Astrocyte of the spinal cord (primary cell): ENCODE measurements around the gene DGKD.

Source experiments
- DNase-seq: peaks from one replicate; pipeline ENCODE4 v3.0.0; 2011; ENCODE audit warnings: low read depth, low spot score
- H3K4me3 ChIP-seq: 2 replicates; pipeline ENCODE4 v1.5.1; 2011; ENCODE audit warnings: low read depth, mild to moderate bottlenecking, low read length, moderate library complexity
- in situ Hi-C: cut with HindIII; loops from 2 replicates; pipeline ENCODE4 v1.10.0; 2017; ENCODE audit warnings: low sequenced_read_pairs
- TF ChIP-seq, protein P1 (sequence below): IDR thresholded peaks from 2 replicates; pipeline ENCODE4 v1.5.1; 2012; ENCODE audit warnings: low read depth, mild to moderate bottlenecking, low read length, inconsistent platforms

The DGKD gene

DNA sequence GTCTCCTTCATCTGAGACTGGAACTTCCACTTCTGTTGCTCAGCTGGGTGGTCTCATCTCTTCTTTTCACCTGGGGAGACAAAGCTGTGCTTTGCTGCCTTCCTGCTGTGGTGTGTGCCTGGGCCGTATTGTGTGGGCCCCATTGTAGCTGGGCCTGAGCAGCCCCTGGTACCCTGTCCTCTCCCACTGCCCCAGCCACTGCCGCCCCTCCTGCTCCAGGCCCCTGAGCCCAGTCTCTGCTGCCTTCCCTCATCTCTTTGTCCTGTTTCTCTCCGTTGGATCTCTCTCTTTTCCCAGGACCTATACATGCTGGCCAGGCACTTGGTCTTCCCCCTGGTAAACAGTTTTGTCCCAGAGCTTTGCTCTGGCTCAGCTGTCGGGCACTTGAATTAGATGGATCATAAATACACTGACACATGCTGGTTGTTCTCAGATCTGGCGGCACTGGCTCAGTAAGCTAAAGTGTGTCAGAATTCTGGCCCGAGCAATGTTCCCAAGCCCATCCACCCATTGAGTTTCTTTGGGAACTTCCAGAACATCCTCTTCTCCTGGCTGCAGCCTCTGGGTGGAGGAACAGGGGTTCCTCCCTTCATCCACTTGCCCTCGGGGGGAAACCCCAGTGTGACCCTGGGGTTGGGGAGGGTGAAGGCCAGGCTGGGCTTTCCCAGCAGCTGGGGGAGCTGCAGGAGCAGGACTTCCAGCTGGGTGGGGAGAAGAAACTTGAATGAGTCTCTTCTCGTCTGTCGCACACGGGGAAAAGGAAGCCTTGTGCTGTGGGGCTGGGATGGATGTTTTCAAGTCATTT is 99.0 kb downstream of the DGKD start:
- in situ Hi-C loops: no loop called here
- no peak overlapping the region for H3K4me3 ChIP-seq
- no peak for DNase-seq
- TF ChIP-seq, protein P1, sequence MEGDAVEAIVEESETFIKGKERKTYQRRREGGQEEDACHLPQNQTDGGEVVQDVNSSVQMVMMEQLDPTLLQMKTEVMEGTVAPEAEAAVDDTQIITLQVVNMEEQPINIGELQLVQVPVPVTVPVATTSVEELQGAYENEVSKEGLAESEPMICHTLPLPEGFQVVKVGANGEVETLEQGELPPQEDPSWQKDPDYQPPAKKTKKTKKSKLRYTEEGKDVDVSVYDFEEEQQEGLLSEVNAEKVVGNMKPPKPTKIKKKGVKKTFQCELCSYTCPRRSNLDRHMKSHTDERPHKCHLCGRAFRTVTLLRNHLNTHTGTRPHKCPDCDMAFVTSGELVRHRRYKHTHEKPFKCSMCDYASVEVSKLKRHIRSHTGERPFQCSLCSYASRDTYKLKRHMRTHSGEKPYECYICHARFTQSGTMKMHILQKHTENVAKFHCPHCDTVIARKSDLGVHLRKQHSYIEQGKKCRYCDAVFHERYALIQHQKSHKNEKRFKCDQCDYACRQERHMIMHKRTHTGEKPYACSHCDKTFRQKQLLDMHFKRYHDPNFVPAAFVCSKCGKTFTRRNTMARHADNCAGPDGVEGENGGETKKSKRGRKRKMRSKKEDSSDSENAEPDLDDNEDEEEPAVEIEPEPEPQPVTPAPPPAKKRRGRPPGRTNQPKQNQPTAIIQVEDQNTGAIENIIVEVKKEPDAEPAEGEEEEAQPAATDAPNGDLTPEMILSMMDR: no peak

DNA sequence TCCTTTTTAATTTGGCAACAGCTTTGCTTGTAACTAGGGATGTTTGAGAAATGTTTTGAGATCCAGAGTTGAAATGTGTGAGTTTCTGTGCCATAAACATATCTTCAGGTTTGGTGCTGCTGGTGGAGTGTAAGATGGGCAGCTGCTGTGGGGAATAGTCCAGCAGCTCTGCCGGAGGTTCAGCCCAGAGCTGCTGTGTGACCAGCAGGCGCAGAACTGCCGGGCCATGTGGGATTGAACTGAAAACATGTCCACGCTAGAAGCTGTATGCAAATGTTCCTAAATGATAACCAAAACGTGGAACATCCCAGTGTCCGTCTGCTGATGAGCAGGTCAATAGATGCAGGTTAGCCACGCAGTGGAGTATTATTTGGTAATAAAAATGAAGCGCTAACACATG is 99.6 kb downstream of the DGKD start:
- no peak for DNase-seq
- TF ChIP-seq, protein P1: no peak
- in situ Hi-C loops: no loop called here

GRCh38 chr2:233455006-233455405 is 100.7 kb downstream of the DGKD start:
- DNase-seq: no peak
- TF ChIP-seq, protein P1: no peak
- H3K4me3 ChIP-seq: no peak overlapping the region
- in situ Hi-C loops: no loop called here

More for the DNA sequence above, 99.6 kb downstream of the DGKD start:
- no peak overlapping the region for H3K4me3 ChIP-seq

DNA sequence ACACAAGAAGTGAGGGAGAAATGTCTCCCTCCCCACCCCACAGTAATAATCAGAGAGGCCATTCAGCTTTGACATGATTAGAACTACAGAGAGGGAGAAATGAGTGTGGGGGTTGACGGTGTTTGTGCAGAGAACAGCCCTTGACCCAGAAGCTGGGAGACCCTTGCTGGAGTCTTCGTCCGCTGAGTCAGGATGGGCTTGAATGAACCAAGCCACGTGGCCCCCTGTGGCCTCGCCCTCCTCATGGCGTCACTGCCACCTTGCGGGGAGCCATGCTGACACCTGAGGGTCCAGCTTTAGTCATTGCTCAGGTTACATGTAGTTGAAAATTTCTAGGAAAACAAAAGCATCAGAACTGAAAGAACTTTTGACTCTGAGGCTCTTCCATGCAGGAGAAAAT is 101.2 kb downstream of the DGKD start:
- DNase-seq: no peak
- no peak overlapping the region for H3K4me3 ChIP-seq
- TF ChIP-seq, protein P1: no peak
- in situ Hi-C loops: no loop called here

GRCh38 chr2:233456111-233456510 is 101.8 kb downstream of the DGKD start:
- TF ChIP-seq, protein P1: no peak
- no peak overlapping the region for H3K4me3 ChIP-seq
- DNase-seq: no peak
- in situ Hi-C loops: no loop called here

GRCh38 chr2:233456934-233457333 is 102.6 kb downstream of the DGKD start:
- DNase-seq: no peak
- TF ChIP-seq, protein P1: no peak
- in situ Hi-C loops: no loop called here
- no peak overlapping the region for H3K4me3 ChIP-seq
